ENCODE measurements around the gene TUBA3C. TPM values are rescaled to one million over a fixed set of nuclear protein-coding genes. Genes with fewer than 3 reads are reported as not detected.

Gene TUBA3C
- total RNA-seq, 1 donor from 2014 or later: not detected

DNA sequence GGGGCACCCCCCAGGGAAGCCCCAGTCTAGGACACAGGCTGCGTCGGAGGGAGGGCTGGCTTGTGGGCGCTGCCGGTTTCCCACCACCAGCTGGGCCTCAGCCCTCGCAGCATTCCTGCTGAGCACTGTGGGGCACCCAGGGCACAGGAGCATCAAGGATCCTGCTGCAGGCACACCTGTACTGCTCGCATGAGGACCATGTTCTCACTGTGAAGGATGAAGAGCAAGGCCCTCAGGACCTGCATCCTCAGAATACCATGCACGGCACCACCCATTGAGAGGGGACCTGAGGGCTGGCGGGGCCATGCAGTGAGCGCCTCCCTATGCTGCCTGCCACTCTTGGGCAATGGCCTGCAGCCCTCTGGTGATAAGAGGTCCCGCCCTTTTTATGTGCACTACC is 31.4 kb downstream of the TUBA3C start:
- peaks cover 9% of the 10 kb centered on the region for H3K9me3 ChIP-seq

DNA sequence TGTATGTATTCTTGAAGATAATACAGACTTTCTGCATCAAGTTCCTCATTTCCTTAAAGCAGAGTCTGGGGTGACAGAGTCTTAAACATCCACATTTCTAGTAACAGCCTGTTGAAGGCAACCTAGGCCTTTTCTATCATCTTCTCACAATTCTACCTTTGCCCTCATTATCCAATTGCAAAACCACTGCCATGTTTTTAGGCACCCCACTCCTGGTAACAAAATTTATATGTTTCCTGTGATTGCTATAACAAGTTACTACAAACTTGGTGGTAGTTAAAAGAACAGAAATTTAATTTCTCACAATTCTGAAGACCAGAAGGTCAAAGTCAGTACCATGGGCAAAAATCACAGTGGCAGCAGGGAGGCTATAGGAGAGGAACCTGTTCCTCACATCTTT is 33.1 kb downstream of the TUBA3C start:
- TF ChIP-seq, protein P1, sequence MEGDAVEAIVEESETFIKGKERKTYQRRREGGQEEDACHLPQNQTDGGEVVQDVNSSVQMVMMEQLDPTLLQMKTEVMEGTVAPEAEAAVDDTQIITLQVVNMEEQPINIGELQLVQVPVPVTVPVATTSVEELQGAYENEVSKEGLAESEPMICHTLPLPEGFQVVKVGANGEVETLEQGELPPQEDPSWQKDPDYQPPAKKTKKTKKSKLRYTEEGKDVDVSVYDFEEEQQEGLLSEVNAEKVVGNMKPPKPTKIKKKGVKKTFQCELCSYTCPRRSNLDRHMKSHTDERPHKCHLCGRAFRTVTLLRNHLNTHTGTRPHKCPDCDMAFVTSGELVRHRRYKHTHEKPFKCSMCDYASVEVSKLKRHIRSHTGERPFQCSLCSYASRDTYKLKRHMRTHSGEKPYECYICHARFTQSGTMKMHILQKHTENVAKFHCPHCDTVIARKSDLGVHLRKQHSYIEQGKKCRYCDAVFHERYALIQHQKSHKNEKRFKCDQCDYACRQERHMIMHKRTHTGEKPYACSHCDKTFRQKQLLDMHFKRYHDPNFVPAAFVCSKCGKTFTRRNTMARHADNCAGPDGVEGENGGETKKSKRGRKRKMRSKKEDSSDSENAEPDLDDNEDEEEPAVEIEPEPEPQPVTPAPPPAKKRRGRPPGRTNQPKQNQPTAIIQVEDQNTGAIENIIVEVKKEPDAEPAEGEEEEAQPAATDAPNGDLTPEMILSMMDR (IDR thresholded peaks at IDR 0.05): no peak
- Histone ChIP-seq H3K9me3 (peaks cover 9% of the 10 kb centered on the region), H3K4me3 (no peak overlapping the region), H3K27ac (no peak overlapping the region), H3K36me3 (no peaks in the 10 kb centered on the region), H3K4me1 (peaks cover 19% of the 10 kb centered on the region), H3K27me3 (ENCODE audit: low read depth) (no peaks in the 10 kb centered on the region)
- ATAC-seq: no peak
- DNase-seq: no peak
- intact Hi-C loops (cut with DNase I): no loop called here

More for the DNA sequence above, 31.4 kb downstream of the TUBA3C start:
- Histone ChIP-seq H3K27me3 (ENCODE audit: low read depth) (no peaks in the 10 kb centered on the region), H3K4me3 (no peak overlapping the region), H3K36me3 (no peaks in the 10 kb centered on the region), H3K27ac (no peak overlapping the region), H3K4me1 (peaks cover 19% of the 10 kb centered on the region)
- TF ChIP-seq, protein P1 (IDR thresholded peaks at IDR 0.05): no peak
- ATAC-seq: peak in 1 of 2 donors; percentile 3
- no peak for DNase-seq
- intact Hi-C loops (cut with DNase I): no loop called here

All from lower lobe of right lung (tissue), 2 donors.